SK-N-SH treated with all-trans-retinoic acid at 6 μM for 48 hours (cell line): ENCODE results near the gene HK2.

ENCODE experiments used
- ATAC-seq: fragments of 200-7000 bp; cut with Tn5 transposase; 3 replicates; pipeline ENCODE4 v1.9.1; 2020; ENCODE audit warnings: mild to moderate bottlenecking, moderate library complexity
- BACH2 ChIP-seq: fragments of 250-450 bp; sonication (Bioruptor Pico); IDR thresholded peaks from 2 replicates; pipeline ENCODE4 v1.9.0; 2021; ENCODE audit warnings: mild to moderate bottlenecking, borderline replicate concordance
- CREB5 ChIP-seq: fragments of 250-450 bp; sonication (Bioruptor Pico); IDR thresholded peaks from 2 replicates; pipeline ENCODE4 v1.5.1; 2020; ENCODE audit warnings: low read depth, mild to moderate bottlenecking, moderate library complexity
- CSDC2 ChIP-seq: fragments of 250-450 bp; sonication (Bioruptor Pico); IDR thresholded peaks from 2 replicates; pipeline ENCODE4 v1.5.0; 2020; ENCODE audit warnings: mild to moderate bottlenecking, moderate library complexity
- CSRNP3 ChIP-seq: fragments of 250-450 bp; sonication (Bioruptor Pico); IDR thresholded peaks from 2 replicates; pipeline ENCODE4 v1.5.1; 2021; ENCODE audit warnings: mild to moderate bottlenecking, moderate library complexity
- ESRRG ChIP-seq: fragments of 250-450 bp; sonication (Bioruptor Pico); IDR thresholded peaks from 2 replicates; pipeline ENCODE4 v1.6.1; 2021; ENCODE audit warnings: mild to moderate bottlenecking
- ISL1 ChIP-seq: fragments of 250-450 bp; sonication (Bioruptor Pico); IDR thresholded peaks from 2 replicates; pipeline ENCODE4 v2.1.2; 2022; ENCODE audit warnings: mild to moderate bottlenecking, moderate library complexity
- OSR1 ChIP-seq: fragments of 250-450 bp; sonication (Bioruptor Pico); IDR thresholded peaks from 2 replicates; pipeline ENCODE4 v1.8.0; 2022; ENCODE audit warnings: moderate library complexity, mild to moderate bottlenecking, inconsistent platforms
- PATZ1 ChIP-seq: fragments of 250-450 bp; sonication (Bioruptor Pico); IDR thresholded peaks from 2 replicates; pipeline ENCODE4 v1.8.0; 2020; ENCODE audit warnings: mild to moderate bottlenecking, moderate library complexity, borderline replicate concordance
- POU6F1 ChIP-seq: fragments of 250-450 bp; sonication (Bioruptor Pico); IDR thresholded peaks from 2 replicates; pipeline ENCODE4 v1.8.0; 2021; ENCODE audit warnings: low read depth, mild to moderate bottlenecking, moderate library complexity, borderline replicate concordance
- PPARA ChIP-seq: fragments of 250-450 bp; sonication (Bioruptor Pico); IDR thresholded peaks from 2 replicates; pipeline ENCODE4 v1.5.0; 2020; ENCODE audit warnings: mild to moderate bottlenecking, borderline replicate concordance
- RARB ChIP-seq: fragments of 250-450 bp; sonication (Bioruptor Pico); IDR thresholded peaks from 2 replicates; pipeline ENCODE4 v1.8.0; 2021; ENCODE audit warnings: mild to moderate bottlenecking, moderate library complexity
- TOX ChIP-seq: fragments of 250-450 bp; sonication (Bioruptor Pico); IDR thresholded peaks from 2 replicates; pipeline ENCODE4 v1.8.0; 2021; ENCODE audit warnings: mild to moderate bottlenecking, moderate library complexity, borderline replicate concordance
- TSHZ2 ChIP-seq: fragments of 250-450 bp; sonication (Bioruptor Pico); IDR thresholded peaks from 2 replicates; pipeline ENCODE4 v1.5.0; 2020; ENCODE audit warnings: mild to moderate bottlenecking, moderate library complexity
- ZC3H10 ChIP-seq: fragments of 250-450 bp; sonication (Bioruptor Pico); IDR thresholded peaks from 2 replicates; pipeline ENCODE4 v1.5.1; 2021; ENCODE audit warnings: mild to moderate bottlenecking, moderate library complexity
- ZFP3 ChIP-seq: fragments of 250-450 bp; sonication (Bioruptor Pico); IDR thresholded peaks from 2 replicates; pipeline ENCODE4 v1.5.0; 2020; ENCODE audit warnings: mild to moderate bottlenecking, moderate library complexity
- ZFP30 ChIP-seq: fragments of 450-650 bp; formaldehyde crosslinking; IDR thresholded peaks from 2 replicates; pipeline ENCODE4 v1.5.0; 2022; ENCODE audit warnings: mild to moderate bottlenecking, moderate library complexity
- ZNF565 ChIP-seq: fragments of 450-650 bp; formaldehyde crosslinking; conservative IDR thresholded peaks from 2 replicates; pipeline ENCODE4 v1.5.0; 2020; ENCODE audit warnings: low read depth, mild to moderate bottlenecking, moderate library complexity
- ZNF8 ChIP-seq: fragments of 450-650 bp; formaldehyde crosslinking; IDR thresholded peaks from 2 replicates; pipeline ENCODE4 v1.5.0; 2020; ENCODE audit warnings: mild to moderate bottlenecking, moderate library complexity

The HK2 gene

GRCh38 chr2:74882299-74882687 lies 48.4 kb downstream of the HK2 start:
- TF ChIP-seq TSHZ2 (CRISPR knock-in tag) (no peak), CREB5 (CRISPR knock-in tag) (no peak), PPARA (no peak), OSR1 (no peak), POU6F1 (CRISPR knock-in tag) (no peak), ZFP3 (CRISPR knock-in tag) (no peak), ZNF8 (CRISPR knock-in tag) (no peak)
- ATAC-seq = no peak

- no peak for TF ChIP-seq ZNF8 (CRISPR knock-in tag)
- no peak for ATAC-seq
Measured at GRCh38 chr2:74883011-74883410, 49.1 kb downstream of the HK2 start.

- TF ChIP-seq CSRNP3 (CRISPR knock-in tag) (no peak), CREB5 (CRISPR knock-in tag) (no peak), ZNF8 (CRISPR knock-in tag) (no peak), CSDC2 (no peak), PATZ1 (no peak), ZNF565 (CRISPR knock-in tag) (no peak), OSR1 (no peak), POU6F1 (CRISPR knock-in tag) (no peak), RARB (CRISPR knock-in tag) (no peak), ISL1 (CRISPR knock-in tag) (no peak), ZFP30 (CRISPR knock-in tag) (no peak), ZC3H10 (CRISPR knock-in tag) (no peak), ZFP3 (CRISPR knock-in tag) (no peak), BACH2 (CRISPR knock-in tag) (no peak), TOX (CRISPR knock-in tag) (no peak), PPARA (no peak), ESRRG (CRISPR knock-in tag) (no peak)
- ATAC-seq = no peak
Measured at GRCh38 chr2:74884118-74884762, 50.3 kb downstream of the HK2 start.
